ENCODE data around the gene ADAMTS14.

Gene ADAMTS14

DNA sequence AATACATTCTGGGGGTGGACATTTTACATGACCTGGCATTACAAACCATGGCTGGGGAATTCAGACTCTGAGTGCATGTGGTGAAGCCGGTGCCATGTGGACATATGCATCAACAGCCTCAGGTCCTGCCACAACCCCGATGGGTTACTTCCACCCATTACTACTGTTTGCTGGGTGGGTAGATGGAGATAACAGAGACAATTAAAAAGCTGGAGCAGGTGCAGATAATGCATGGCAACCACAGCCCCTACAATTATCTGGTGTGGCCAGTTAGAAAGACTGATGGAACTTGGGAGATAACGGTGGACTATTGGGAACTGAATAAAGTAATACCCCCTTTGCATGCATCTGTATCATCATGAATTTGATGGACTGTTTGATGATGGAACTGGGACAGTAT lies 21.6 kb upstream of the ADAMTS14 start:
- Histone ChIP-seq H3K4me3 (ENCODE audit: severe bottlenecking) (no peak overlapping the region), H3K4me1 (ENCODE audit: insufficient read depth, poor library complexity, severe bottlenecking) (peaks cover 9% of the 10 kb centered on the region), H3K27me3 (ENCODE audit: insufficient read depth, poor library complexity, severe bottlenecking) (no peaks in the 10 kb centered on the region), H3K9me3 (ENCODE audit: severe bottlenecking) (peaks cover 2% of the 10 kb centered on the region), H3K36me3 (ENCODE audit: low read depth) (no peaks in the 10 kb centered on the region), H3K27ac (ENCODE audit: poor library complexity, severe bottlenecking) (no peak overlapping the region)
- TF ChIP-seq, protein P1, sequence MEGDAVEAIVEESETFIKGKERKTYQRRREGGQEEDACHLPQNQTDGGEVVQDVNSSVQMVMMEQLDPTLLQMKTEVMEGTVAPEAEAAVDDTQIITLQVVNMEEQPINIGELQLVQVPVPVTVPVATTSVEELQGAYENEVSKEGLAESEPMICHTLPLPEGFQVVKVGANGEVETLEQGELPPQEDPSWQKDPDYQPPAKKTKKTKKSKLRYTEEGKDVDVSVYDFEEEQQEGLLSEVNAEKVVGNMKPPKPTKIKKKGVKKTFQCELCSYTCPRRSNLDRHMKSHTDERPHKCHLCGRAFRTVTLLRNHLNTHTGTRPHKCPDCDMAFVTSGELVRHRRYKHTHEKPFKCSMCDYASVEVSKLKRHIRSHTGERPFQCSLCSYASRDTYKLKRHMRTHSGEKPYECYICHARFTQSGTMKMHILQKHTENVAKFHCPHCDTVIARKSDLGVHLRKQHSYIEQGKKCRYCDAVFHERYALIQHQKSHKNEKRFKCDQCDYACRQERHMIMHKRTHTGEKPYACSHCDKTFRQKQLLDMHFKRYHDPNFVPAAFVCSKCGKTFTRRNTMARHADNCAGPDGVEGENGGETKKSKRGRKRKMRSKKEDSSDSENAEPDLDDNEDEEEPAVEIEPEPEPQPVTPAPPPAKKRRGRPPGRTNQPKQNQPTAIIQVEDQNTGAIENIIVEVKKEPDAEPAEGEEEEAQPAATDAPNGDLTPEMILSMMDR (IDR thresholded peaks at IDR 0.05; ENCODE audit: poor library complexity, severe bottlenecking): no peak
- DNase-seq (ENCODE audit: low spot score): no peak
- no peak for ATAC-seq (ENCODE audit: low read depth)

DNA sequence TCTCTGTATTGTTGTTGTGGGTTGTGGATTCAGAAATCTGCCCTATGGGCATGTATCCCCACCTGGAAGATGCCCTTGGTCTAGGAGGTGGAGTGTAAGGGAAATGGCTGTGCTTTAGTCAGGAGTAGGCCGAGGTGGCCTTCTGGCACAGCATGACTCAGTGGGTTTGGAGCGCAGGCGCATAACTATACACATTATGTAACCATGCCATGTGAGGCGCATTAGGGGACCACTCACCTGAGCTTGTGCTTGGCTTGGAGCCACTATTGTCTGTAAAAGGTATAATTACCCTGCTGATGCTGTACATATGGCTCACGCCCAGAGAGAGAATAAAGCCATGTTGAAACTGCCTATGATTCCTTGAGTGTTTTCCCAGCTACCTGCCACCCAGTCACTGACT lies 20.6 kb upstream of the ADAMTS14 start:
- peak overlapping the region; percentile 20 for H3K27ac ChIP-seq (ENCODE audit: poor library complexity, severe bottlenecking)
- DNase-seq (ENCODE audit: low spot score) (no peak), ATAC-seq (ENCODE audit: low read depth) (no peak)
- peaks cover 9% of the 10 kb centered on the region for H3K4me1 ChIP-seq (ENCODE audit: insufficient read depth, poor library complexity, severe bottlenecking)
- no peaks in the 10 kb centered on the region for H3K27me3 ChIP-seq (ENCODE audit: insufficient read depth, poor library complexity, severe bottlenecking)
- H3K9me3 ChIP-seq (ENCODE audit: severe bottlenecking): peaks cover 2% of the 10 kb centered on the region
- TF ChIP-seq, protein P1 (IDR thresholded peaks at IDR 0.05; ENCODE audit: poor library complexity, severe bottlenecking): no peak
- no peak overlapping the region for H3K4me3 ChIP-seq (ENCODE audit: severe bottlenecking)
- H3K36me3 ChIP-seq (ENCODE audit: low read depth): no peaks in the 10 kb centered on the region

DNA sequence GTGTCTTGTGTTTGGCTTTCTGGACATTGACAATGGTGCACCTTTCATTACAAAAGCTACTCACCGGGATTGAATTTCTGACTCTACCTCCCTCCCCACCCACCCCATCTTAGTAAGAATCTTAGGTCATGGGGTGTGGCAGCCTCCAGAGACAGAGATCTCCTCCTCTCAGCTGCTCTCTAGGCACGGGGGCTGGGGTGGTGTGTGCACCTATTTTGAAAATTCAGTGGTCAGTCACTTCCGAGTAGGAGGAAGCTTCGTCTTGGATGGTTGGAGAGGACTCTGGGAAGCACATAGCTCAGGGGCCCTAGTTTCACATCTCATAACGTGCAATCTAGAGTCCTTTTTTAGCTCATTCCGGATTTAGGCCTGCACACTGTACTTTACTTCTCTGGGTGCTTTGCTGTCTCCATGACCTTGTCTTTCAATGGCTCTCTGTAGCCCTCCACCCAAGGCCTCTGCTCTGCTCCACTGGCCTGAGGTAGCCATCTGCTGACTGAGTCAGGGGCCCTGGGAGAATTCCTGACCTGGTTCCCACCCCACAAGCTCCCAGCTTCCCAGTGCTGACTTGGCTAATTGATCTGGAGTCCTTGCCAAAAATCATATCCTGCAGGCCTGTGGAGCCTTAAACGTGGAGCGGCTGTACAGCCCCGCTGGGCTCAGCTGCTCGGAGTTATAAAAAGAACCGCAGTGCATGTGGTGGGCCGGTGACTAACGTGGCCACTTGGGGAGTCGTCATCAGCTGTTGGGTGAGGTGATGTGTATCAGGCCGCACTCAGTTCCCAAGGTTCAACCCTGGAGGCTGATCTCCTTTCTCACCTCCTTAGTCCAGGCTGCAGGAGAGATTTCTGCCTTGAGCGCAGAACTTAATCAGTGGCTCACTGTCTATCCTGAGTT lies 19.3 kb upstream of the ADAMTS14 start:
- Histone ChIP-seq H3K27me3 (ENCODE audit: insufficient read depth, poor library complexity, severe bottlenecking) (no peaks in the 10 kb centered on the region), H3K4me3 (ENCODE audit: severe bottlenecking) (no peak overlapping the region), H3K9me3 (ENCODE audit: severe bottlenecking) (peaks cover 2% of the 10 kb centered on the region), H3K36me3 (ENCODE audit: low read depth) (no peaks in the 10 kb centered on the region), H3K27ac (ENCODE audit: poor library complexity, severe bottlenecking) (no peak overlapping the region), H3K4me1 (ENCODE audit: insufficient read depth, poor library complexity, severe bottlenecking) (peaks cover 12% of the 10 kb centered on the region)
- DNase-seq (ENCODE audit: low spot score) (no peak), ATAC-seq (ENCODE audit: low read depth) (peak; percentile 6; the same call in 1 of the 3 replicates)
- TF ChIP-seq, protein P1 (IDR thresholded peaks at IDR 0.05; ENCODE audit: poor library complexity, severe bottlenecking): no peak

GRCh38 chr10:70655316-70655715 lies 17.0 kb upstream of the ADAMTS14 start:
- no peak for ATAC-seq (ENCODE audit: low read depth)
- H3K36me3 ChIP-seq (ENCODE audit: low read depth): no peaks in the 10 kb centered on the region

More at GRCh38 chr10:70655316-70655715, 17.0 kb upstream of the ADAMTS14 start:
- Histone ChIP-seq H3K27me3 (ENCODE audit: insufficient read depth, poor library complexity, severe bottlenecking) (no peaks in the 10 kb centered on the region), H3K9me3 (ENCODE audit: severe bottlenecking) (peaks cover 2% of the 10 kb centered on the region), H3K4me3 (ENCODE audit: severe bottlenecking) (no peak overlapping the region), H3K27ac (ENCODE audit: poor library complexity, severe bottlenecking) (peak overlapping the region; percentile 58), H3K4me1 (ENCODE audit: insufficient read depth, poor library complexity, severe bottlenecking) (peaks cover 12% of the 10 kb centered on the region)
- no peak for DNase-seq (ENCODE audit: low spot score)
- TF ChIP-seq, protein P1 (IDR thresholded peaks at IDR 0.05; ENCODE audit: poor library complexity, severe bottlenecking): no peak

Measured in RWPE2 (cell line).